ENCODE data around the gene DBN1. TPM values are rescaled to one million over a fixed set of nuclear protein-coding genes. Genes with fewer than 3 reads are reported as not detected.

The DBN1 gene
- total RNA-seq, 1 donor from 2014 or later, result 274 TPM

GRCh38 chr5:177504086-177505056, 30.9 kb upstream of the DBN1 start:
- DNase-seq (ENCODE audit: low spot score), result no peak
- no peak for TF ChIP-seq CTCF (IDR thresholded peaks at IDR 0.05)
- peaks cover 6% of the 10 kb centered on the region for H3K36me3 Mint-ChIP-seq (ENCODE audit: low read depth)
- no peak overlapping the region for H3K27ac Mint-ChIP-seq (ENCODE audit: unreplicated experiment)
- H3K4me3 Mint-ChIP-seq (ENCODE audit: unreplicated experiment), result no peak overlapping the region
- no peaks in the 10 kb centered on the region for H3K27me3 Mint-ChIP-seq (ENCODE audit: low read depth)
- no peaks in the 10 kb centered on the region for H3K9me3 Mint-ChIP-seq (ENCODE audit: low read depth)
- H3K4me1 Mint-ChIP-seq (ENCODE audit: low read depth), result peaks cover 15% of the 10 kb centered on the region

- DNase-seq (ENCODE audit: low spot score), result no peak
- Mint-ChIP-seq H3K27me3 (ENCODE audit: low read depth) (no peaks in the 10 kb centered on the region), H3K4me3 (ENCODE audit: unreplicated experiment) (no peak overlapping the region), H3K4me1 (ENCODE audit: low read depth) (peaks cover 23% of the 10 kb centered on the region), H3K9me3 (ENCODE audit: low read depth) (no peaks in the 10 kb centered on the region), H3K27ac (ENCODE audit: unreplicated experiment) (no peak overlapping the region), H3K36me3 (ENCODE audit: low read depth) (peaks cover 6% of the 10 kb centered on the region)
- no peak for TF ChIP-seq CTCF (IDR thresholded peaks at IDR 0.05)
These were observed 30.1 kb upstream of the DBN1 start for GRCh38 chr5:177503351-177504085.

- DNase-seq (ENCODE audit: low spot score), result no peak
- Mint-ChIP-seq H3K27ac (ENCODE audit: unreplicated experiment) (no peak overlapping the region), H3K4me1 (ENCODE audit: low read depth) (peaks cover 29% of the 10 kb centered on the region), H3K4me3 (ENCODE audit: unreplicated experiment) (no peak overlapping the region), H3K36me3 (ENCODE audit: low read depth) (peaks cover 6% of the 10 kb centered on the region), H3K27me3 (ENCODE audit: low read depth) (no peaks in the 10 kb centered on the region), H3K9me3 (ENCODE audit: low read depth) (no peaks in the 10 kb centered on the region)
- no peak for TF ChIP-seq CTCF (IDR thresholded peaks at IDR 0.05)
These were observed 29.5 kb upstream of the DBN1 start for GRCh38 chr5:177502886-177503285.

GRCh38 chr5:177501874-177502678, 28.6 kb upstream of the DBN1 start:
- no peak for TF ChIP-seq CTCF (IDR thresholded peaks at IDR 0.05)
- Mint-ChIP-seq H3K27me3 (ENCODE audit: low read depth) (no peaks in the 10 kb centered on the region), H3K36me3 (ENCODE audit: low read depth) (peaks cover 2% of the 10 kb centered on the region), H3K4me3 (ENCODE audit: unreplicated experiment) (no peak overlapping the region), H3K27ac (ENCODE audit: unreplicated experiment) (no peak overlapping the region), H3K4me1 (ENCODE audit: low read depth) (peaks cover 31% of the 10 kb centered on the region), H3K9me3 (ENCODE audit: low read depth) (no peaks in the 10 kb centered on the region)
- DNase-seq (ENCODE audit: low spot score), result no peak

All from chondrocyte (in vitro differentiated cells).